T follicular helper cell (primary cell): ENCODE results near the gene HUWE1.
A peak's percentile ranks its signal among the peaks of the same experiment; 100 is the strongest.

ENCODE experiments used
- DNase-seq: peaks from one replicate; pipeline ENCODE4 v3.0.0-alpha.2; 2020; ENCODE audit warnings: low read depth

HUWE1 gene

GRCh38 chrX:53688300-53688699, 1.8 kb upstream of the HUWE1 start:
- no peak for DNase-seq

GRCh38 chrX:53685711-53686110, 808 bp downstream of the HUWE1 start:
- no peak for DNase-seq

GRCh38 chrX:53684415-53685192, 1.9 kb downstream of the HUWE1 start:
- no peak for DNase-seq

DNA sequence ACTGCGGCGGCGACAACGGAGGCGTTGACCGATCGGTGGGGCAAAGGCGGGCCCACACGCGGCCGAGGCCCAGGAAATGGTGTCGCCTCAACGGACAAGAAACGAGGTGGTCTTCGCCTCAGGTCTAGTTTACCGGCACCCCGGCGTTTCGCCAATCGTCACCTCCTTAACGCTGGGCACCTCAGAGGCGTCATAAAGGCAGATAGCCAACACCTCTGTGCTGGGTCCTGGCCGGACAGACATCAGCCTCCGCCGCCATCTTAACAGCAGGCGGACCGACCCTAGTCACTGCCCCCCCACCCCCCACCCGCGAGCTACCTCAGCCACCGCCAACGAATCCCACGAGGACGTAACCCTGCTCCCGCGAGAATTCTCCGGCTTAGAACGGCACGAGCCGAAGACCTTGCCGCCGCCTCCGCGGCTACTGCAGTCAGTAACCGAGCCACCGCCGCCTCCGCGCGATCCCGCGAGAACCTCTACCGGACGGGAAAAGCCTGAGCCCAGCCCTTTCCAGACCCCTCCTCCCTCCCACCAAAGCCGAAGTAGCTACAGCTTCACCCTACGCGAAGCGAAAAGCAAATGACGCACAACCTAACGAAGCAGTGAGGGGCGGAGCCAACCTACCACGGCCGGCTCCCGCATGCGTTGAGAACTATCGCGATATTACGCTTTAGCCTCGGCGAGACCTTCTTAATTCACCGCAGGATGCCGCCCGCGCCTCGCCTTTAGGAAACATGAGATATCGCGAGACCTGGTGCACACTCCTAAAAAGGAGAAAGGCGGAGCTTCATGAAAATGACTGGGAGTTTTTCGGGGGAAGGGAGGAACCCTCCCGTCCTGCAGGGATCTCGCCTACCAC, 2.7 kb downstream of the HUWE1 start:
- DNase-seq = peak; percentile 87

- DNase-seq = peak; percentile 31
Observed at GRCh38 chrX:53682885-53683555, 3.5 kb downstream of the HUWE1 start.

DNA sequence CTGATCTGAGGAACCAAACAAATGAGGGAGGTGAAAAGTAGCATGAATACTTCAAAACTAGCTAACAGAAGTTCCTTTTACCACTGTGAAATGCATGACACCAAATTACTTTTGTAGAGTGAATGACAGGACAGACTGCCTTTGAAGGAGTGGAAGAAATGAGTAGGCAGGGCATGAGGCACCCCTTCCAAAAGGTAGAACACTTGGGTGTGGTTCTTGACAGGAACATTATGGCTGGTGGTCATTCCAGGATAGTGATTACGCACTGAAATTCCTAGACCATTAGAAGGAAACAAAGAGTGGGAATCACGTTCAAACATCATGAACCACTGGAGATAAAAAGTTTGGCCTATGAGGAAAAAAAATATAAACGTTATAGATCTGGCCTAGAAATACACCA, 4.9 kb downstream of the HUWE1 start:
- no peak for DNase-seq

GRCh38 chrX:53678667-53679066, 7.9 kb downstream of the HUWE1 start:
- no peak for DNase-seq

GRCh38 chrX:53677286-53677685, 9.2 kb downstream of the HUWE1 start:
- DNase-seq = no peak

DNA sequence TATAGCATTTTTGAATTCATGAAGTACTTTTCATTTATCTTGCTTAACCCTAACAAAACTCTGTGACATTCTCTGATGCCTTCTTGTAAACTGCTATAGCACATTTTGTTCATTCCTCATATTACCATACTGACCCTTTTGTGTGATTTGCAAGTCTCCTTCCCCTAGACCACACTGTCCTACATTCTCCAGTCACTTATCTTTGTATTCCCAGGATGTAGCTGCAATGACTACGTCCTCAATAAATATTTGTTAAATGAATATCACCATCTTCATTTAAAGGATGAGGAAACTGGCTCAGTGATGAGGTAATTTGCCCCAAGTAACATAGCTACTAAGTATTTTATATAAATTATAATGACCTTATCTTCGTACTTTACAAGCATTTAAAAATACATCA, 11.9 kb downstream of the HUWE1 start:
- no peak for DNase-seq

GRCh38 chrX:53669258-53669657, 17.3 kb downstream of the HUWE1 start:
- no peak for DNase-seq

- no peak for DNase-seq
Observed at GRCh38 chrX:53666171-53666570, 20.3 kb downstream of the HUWE1 start.

DNA sequence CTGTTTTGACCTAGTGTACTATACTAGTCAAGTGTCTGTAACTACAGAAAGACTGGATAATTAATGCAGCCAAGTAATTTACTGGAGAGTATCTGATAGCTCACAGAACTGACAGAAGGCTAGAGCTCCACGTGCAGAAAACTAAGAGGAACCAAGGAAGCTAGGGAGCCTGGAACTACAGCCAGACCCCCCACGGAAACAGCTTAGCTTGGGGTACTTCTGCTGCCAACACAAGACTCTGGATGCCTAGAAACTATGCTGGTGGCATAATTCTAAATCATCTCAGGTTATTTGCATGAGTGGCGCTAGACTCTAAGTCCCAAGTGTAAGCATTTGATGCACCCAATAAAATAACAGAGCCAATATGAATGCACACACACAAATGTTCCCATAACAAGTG, 26.5 kb downstream of the HUWE1 start:
- no peak for DNase-seq

GRCh38 chrX:53659039-53659438, 27.5 kb downstream of the HUWE1 start:
- DNase-seq = no peak

GRCh38 chrX:53656845-53657244, 29.7 kb downstream of the HUWE1 start:
- no peak for DNase-seq

GRCh38 chrX:53654376-53654775, 32.1 kb downstream of the HUWE1 start:
- DNase-seq = no peak

GRCh38 chrX:53644751-53645150, 41.8 kb downstream of the HUWE1 start:
- DNase-seq = no peak

DNA sequence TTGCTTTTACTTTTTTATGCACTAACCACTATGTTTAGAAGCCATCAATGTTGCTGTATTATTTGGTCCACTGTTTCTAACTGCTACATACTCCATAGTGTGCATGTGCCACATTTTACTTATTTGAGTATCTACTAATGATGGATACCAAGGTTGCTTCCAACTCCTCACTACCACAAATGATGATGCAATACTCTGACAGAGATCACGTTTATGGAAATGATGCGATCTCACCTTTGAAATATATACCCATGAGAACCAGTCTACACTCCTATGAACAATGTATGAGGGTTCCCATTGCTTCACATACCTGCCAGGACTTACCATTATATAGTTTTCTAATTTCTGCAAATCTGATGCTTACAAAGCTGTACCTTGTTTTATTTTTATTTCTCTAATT, 44.2 kb downstream of the HUWE1 start:
- DNase-seq = no peak

DNA sequence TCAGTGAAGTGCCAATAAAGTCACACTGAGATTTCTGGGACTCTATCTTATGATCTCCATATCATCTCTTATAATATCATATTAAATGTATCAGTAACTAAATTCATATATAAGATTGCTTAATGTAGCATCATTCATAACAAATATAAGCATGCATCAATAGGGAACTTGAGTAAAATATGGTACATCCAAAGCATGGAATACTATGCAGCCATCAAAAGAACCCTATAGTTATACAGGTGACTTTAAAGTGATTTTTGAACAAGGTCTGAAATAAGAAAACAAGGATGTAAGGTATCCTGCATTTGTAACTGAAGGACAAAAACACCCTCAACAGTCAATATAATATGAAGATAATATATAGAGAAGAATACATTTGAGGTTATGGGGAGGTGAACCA, 47.3 kb downstream of the HUWE1 start:
- DNase-seq = no peak

DNA sequence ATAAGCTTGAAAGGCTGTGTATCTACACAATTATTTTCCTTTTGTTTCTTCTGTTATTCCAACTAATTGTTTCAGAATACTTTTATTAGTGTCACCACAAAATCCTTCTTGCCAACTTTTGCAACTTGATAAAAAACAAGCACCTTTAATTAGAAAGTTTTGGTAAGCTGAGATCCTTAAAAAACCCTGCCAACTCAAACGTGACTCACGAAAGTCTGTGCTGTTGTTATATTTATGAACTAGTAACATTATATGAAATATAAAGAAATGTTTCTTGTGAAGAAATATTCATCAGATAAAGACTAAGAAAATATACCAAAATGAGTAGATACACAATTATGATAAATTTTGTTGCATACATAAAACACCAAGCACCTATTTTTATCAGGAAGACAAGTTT, 49.0 kb downstream of the HUWE1 start:
- DNase-seq = no peak

DNA sequence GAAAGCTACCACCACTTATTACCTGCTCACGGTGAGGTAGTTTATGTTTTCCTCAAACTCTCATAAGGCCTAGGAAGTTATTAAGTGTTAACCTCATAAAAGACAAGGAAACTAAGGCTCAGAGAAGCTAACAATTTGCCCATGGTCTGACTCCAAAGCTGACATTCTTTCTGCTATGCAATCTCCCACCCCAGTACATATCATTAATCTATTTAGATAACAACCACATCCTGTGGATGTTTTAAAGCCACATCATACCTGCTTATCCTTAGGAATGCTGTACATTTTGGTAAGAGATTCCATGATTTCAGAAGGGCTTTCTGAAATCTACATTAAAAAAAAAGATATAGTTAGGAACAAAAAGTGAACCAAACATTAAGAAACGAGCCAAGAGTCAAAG, 55.4 kb downstream of the HUWE1 start:
- no peak for DNase-seq

DNA sequence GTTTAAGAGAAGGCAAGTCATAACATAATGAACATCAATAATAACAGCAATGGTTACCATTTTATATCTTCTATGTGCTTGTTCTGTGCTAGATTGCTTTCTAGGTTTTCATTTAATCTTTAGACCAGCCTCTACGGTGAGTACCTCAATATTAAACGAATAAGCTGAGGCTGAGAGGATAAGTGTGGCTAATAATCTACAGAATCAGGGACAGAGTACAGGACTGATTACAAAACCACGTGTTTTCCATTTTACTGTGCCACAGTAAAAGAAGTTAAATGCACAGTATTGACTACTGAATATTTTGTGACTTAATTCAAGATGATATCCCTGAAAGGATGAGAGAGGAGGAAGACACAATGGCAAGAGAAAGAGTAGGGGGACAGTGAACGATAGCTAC, 56.3 kb downstream of the HUWE1 start:
- no peak for DNase-seq

DNA sequence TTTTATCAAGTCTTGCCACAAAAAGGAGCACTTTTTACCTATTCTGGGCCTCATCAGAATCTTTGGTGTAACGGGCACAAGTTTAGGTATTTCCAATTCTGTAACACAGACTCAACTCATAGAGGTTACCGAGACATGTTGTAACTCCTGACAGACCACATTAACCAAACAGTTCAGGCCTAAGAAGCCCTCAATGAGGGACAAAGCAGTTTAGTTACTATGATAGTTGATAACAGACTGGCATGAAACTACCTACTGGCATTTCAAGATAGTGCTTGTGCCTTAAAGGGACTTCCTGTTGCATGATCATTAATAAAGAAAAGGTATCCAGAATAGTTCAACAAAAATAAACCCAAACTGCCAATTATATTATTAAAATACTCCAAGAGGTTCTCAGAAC, 64.1 kb downstream of the HUWE1 start:
- no peak for DNase-seq
